SK-N-SH treated with all-trans-retinoic acid at 6 μM for 48 hours (cell line): ENCODE data around the gene SEC16A.

Experiments
- TSHZ2 ChIP-seq: fragments of 250-450 bp; sonication (Bioruptor Pico); IDR thresholded peaks from 2 replicates; pipeline ENCODE4 v1.5.0; 2020; ENCODE audit warnings: mild to moderate bottlenecking, moderate library complexity
- ZC3H10 ChIP-seq: fragments of 250-450 bp; sonication (Bioruptor Pico); IDR thresholded peaks from 2 replicates; pipeline ENCODE4 v1.5.1; 2021; ENCODE audit warnings: mild to moderate bottlenecking, moderate library complexity
- ZFP30 ChIP-seq: fragments of 450-650 bp; formaldehyde crosslinking; IDR thresholded peaks from 2 replicates; pipeline ENCODE4 v1.5.0; 2022; ENCODE audit warnings: mild to moderate bottlenecking, moderate library complexity
- ZNF70 ChIP-seq: fragments of 450-650 bp; formaldehyde crosslinking; IDR thresholded peaks from 2 replicates; pipeline ENCODE4 v1.5.0; 2020; ENCODE audit warnings: mild to moderate bottlenecking, moderate library complexity
- TF ChIP-seq, protein P1 (sequence below): fragments of 250-450 bp; sonication (Bioruptor Pico); IDR thresholded peaks from 2 replicates; pipeline ENCODE4 v1.5.1; 2020; ENCODE audit warnings: low read depth, mild to moderate bottlenecking, moderate library complexity
- TF ChIP-seq, protein P2 (sequence below): fragments of 250-450 bp; sonication (Bioruptor Pico); IDR thresholded peaks from 2 replicates; pipeline ENCODE4 v1.8.0; 2020; ENCODE audit warnings: mild to moderate bottlenecking, moderate library complexity, borderline replicate concordance

GRCh38 chr9:136431782-136432350, 51.0 kb downstream of the SEC16A start:
- no peak for TF ChIP-seq TSHZ2 (CRISPR knock-in tag)
- no peak for TF ChIP-seq ZNF70 (CRISPR knock-in tag)
- TF ChIP-seq ZC3H10 (CRISPR knock-in tag) = no peak
- TF ChIP-seq, protein P1, sequence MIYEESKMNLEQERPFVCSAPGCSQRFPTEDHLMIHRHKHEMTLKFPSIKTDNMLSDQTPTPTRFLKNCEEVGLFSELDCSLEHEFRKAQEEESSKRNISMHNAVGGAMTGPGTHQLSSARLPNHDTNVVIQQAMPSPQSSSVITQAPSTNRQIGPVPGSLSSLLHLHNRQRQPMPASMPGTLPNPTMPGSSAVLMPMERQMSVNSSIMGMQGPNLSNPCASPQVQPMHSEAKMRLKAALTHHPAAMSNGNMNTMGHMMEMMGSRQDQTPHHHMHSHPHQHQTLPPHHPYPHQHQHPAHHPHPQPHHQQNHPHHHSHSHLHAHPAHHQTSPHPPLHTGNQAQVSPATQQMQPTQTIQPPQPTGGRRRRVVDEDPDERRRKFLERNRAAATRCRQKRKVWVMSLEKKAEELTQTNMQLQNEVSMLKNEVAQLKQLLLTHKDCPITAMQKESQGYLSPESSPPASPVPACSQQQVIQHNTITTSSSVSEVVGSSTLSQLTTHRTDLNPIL (CRISPR knock-in tag) = no peak
- TF ChIP-seq, protein P2, sequence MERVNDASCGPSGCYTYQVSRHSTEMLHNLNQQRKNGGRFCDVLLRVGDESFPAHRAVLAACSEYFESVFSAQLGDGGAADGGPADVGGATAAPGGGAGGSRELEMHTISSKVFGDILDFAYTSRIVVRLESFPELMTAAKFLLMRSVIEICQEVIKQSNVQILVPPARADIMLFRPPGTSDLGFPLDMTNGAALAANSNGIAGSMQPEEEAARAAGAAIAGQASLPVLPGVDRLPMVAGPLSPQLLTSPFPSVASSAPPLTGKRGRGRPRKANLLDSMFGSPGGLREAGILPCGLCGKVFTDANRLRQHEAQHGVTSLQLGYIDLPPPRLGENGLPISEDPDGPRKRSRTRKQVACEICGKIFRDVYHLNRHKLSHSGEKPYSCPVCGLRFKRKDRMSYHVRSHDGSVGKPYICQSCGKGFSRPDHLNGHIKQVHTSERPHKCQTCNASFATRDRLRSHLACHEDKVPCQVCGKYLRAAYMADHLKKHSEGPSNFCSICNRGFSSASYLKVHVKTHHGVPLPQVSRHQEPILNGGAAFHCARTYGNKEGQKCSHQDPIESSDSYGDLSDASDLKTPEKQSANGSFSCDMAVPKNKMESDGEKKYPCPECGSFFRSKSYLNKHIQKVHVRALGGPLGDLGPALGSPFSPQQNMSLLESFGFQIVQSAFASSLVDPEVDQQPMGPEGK (CRISPR knock-in tag) = no peak
- TF ChIP-seq ZFP30 (CRISPR knock-in tag) = no peak
